ENCODE measurements around the gene DLGAP1.
"Not testable (repeated sequence)": the region's sequence is repeated elsewhere in the genome, so short reads cannot be mapped to it uniquely, and the experiment has no call there.

DLGAP1 gene

GRCh38 chr18:4385876-4386275, 69.2 kb downstream of the DLGAP1 start:
- DNase-seq (ENCODE audit: low read depth) = no peak

- DNase-seq (ENCODE audit: low read depth) = no peak
Observed at GRCh38 chr18:4384932-4385331, 70.2 kb downstream of the DLGAP1 start.

- DNase-seq (ENCODE audit: low read depth) = no peak
Observed at GRCh38 chr18:4374564-4374963, 80.5 kb downstream of the DLGAP1 start.

- DNase-seq (ENCODE audit: low read depth) = no peak
Observed at GRCh38 chr18:4369705-4370104, 85.4 kb downstream of the DLGAP1 start.

- DNase-seq (ENCODE audit: low read depth) = no peak
Observed at GRCh38 chr18:4360221-4360715, 94.8 kb downstream of the DLGAP1 start.

GRCh38 chr18:4358618-4359017, 96.5 kb downstream of the DLGAP1 start:
- DNase-seq (ENCODE audit: low read depth) = no peak

GRCh38 chr18:4357579-4357978, 97.5 kb downstream of the DLGAP1 start:
- no peak for DNase-seq (ENCODE audit: low read depth)

- DNase-seq (ENCODE audit: low read depth) = no peak
Observed at GRCh38 chr18:4356929-4357328, 98.2 kb downstream of the DLGAP1 start.

- no peak for DNase-seq (ENCODE audit: low read depth)
Observed at GRCh38 chr18:4353853-4354418, 101.2 kb downstream of the DLGAP1 start.

- no peak for DNase-seq (ENCODE audit: low read depth)
Observed at GRCh38 chr18:4352746-4353551, 102.2 kb downstream of the DLGAP1 start.

GRCh38 chr18:4351005-4351404, 104.1 kb downstream of the DLGAP1 start:
- DNase-seq (ENCODE audit: low read depth) = no peak

GRCh38 chr18:4335386-4335785, 119.7 kb downstream of the DLGAP1 start:
- no peak for DNase-seq (ENCODE audit: low read depth)

- no peak for DNase-seq (ENCODE audit: low read depth)
Observed at GRCh38 chr18:4333043-4333442, 122.1 kb downstream of the DLGAP1 start.

- DNase-seq (ENCODE audit: low read depth) = no peak
Observed at GRCh38 chr18:4319738-4320677, 135.1 kb downstream of the DLGAP1 start.

GRCh38 chr18:4318311-4318710, 136.8 kb downstream of the DLGAP1 start:
- DNase-seq (ENCODE audit: low read depth) = no peak

- DNase-seq (ENCODE audit: low read depth) = not testable (repeated sequence)
Observed at GRCh38 chr18:4311945-4312344, 143.2 kb downstream of the DLGAP1 start.

GRCh38 chr18:4311136-4311535, 144.0 kb downstream of the DLGAP1 start:
- no peak for DNase-seq (ENCODE audit: low read depth)

GRCh38 chr18:4309227-4309626, 145.9 kb downstream of the DLGAP1 start:
- DNase-seq (ENCODE audit: low read depth) = no peak

GRCh38 chr18:4308576-4308975, 146.5 kb downstream of the DLGAP1 start:
- no peak for DNase-seq (ENCODE audit: low read depth)

GRCh38 chr18:4299395-4299794, 155.7 kb downstream of the DLGAP1 start:
- no peak for DNase-seq (ENCODE audit: low read depth)

GRCh38 chr18:4293337-4293736, 161.8 kb downstream of the DLGAP1 start:
- no peak for DNase-seq (ENCODE audit: low read depth)

- DNase-seq (ENCODE audit: low read depth) = no peak
Observed at GRCh38 chr18:4292696-4293095, 162.4 kb downstream of the DLGAP1 start.
